Uterus (tissue), 4 donors: ENCODE data around the gene BRAF. TPM values are rescaled to one million over a fixed set of nuclear protein-coding genes. Genes with fewer than 3 reads are reported as not detected.

Experiments
- DNase-seq, 2 donors: peaks; one replicate each; pipeline ENCODE4 v3.0.0-alpha.2; 2019 to 2020
- H3K27ac ChIP-seq, 2 donors: fragments of 200-600 bp; sonication (generic); 1 replicate in 1 of 2; 2 replicates in 1 of 2; pipeline ENCODE4 v1.5.1; 2016 to 2018
- H3K27me3 ChIP-seq, 2 donors: fragments of 200-600 bp; sonication (generic); one replicate each; pipeline ENCODE4 v1.5.1; 2018 to 2019; ENCODE audit warnings: control low read depth in 1 of 2
- H3K36me3 ChIP-seq, 2 donors: fragments of 200-600 bp; sonication (generic); one replicate each; pipeline ENCODE4 v1.5.1; 2019; ENCODE audit warnings: control low read depth in 1 of 2
- H3K4me1 ChIP-seq, 2 donors: fragments of 200-600 bp; sonication (generic); one replicate each; pipeline ENCODE4 v1.5.1; 2018 to 2019; ENCODE audit warnings: control low read depth in 1 of 2
- H3K4me3 ChIP-seq, 2 donors: fragments of 200-600 bp; sonication (generic); 1 replicate in 1 of 2; 2 replicates in 1 of 2; pipeline ENCODE4 v1.5.1; 2018 to 2019; ENCODE audit warnings: mild to moderate bottlenecking in 1 of 2
- H3K9me3 ChIP-seq, 2 donors: fragments of 200-600 bp; sonication (generic); one replicate each; pipeline ENCODE4 v1.5.1; 2019; ENCODE audit warnings: control low read depth in 1 of 2
- CTCF ChIP-seq, 4 experiments: fragments of 200-600 bp in 2 of 4; fragments of 450-650 bp in 2 of 4; sonication (generic) in 2 of 4; IDR thresholded peaks; one replicate each; pipeline ENCODE4 v1.5.1; 2016 to 2019; ENCODE audit warnings: antibody characterized with exemption in 4 of 4, mild to moderate bottlenecking in 2 of 4, moderate library complexity in 1 of 4
- POLR2A ChIP-seq, 2 donors: fragments of 450-650 bp; IDR thresholded peaks; one replicate each; pipeline ENCODE4 v1.6.1; 2016; ENCODE audit warnings: antibody characterized with exemption in 2 of 2, mild to moderate bottlenecking in 1 of 2, moderate library complexity in 1 of 2
- intact Hi-C: fragments of 100-400 bp; cut with DNase I; formaldehyde crosslinking; loops from one replicate; pipeline ENCODE4 v1.15.1; 2023; ENCODE audit warnings: low total_unique reads
- total RNA-seq, 4 donors: library from RNA; depleted of rRNA in 3 of 4; stranded (reverse); fragments of >200 nt in 3 of 4; gene quantifications; one replicate each; pipeline versions ENCODE4 v1.1.0 to v1.2.4, GENCODE V29; 2014 to 2023
- donor health status: DM: yes; HTN: yes; CAD: no.

Gene BRAF
- total RNA-seq, 4 donors from 2014 or later = 42.6 to 76.8 (median 66.5) TPM

- H3K4me1 ChIP-seq = no peaks in the 10 kb centered on the region
- H3K9me3 ChIP-seq = no peaks in the 10 kb centered on the region
- peak; percentile 68 to 76 (median 72) for TF ChIP-seq CTCF (IDR thresholded peaks at IDR 0.05)
- no peak for TF ChIP-seq POLR2A (IDR thresholded peaks at IDR 0.05)
- intact Hi-C loops = no loop called here
- no peaks in the 10 kb centered on the region for H3K27me3 ChIP-seq
- H3K27ac ChIP-seq = no peak overlapping the region
- no peaks in the 10 kb centered on the region for H3K36me3 ChIP-seq
- no peak overlapping the region for H3K4me3 ChIP-seq
- peak; percentile 25 to 63 for DNase-seq
Observed at GRCh38 chr7:140810830-140811556, 113.7 kb downstream of the BRAF start.

GRCh38 chr7:140810385-140810784 is 114.3 kb downstream of the BRAF start:
- TF ChIP-seq POLR2A (IDR thresholded peaks at IDR 0.05) = no peak
- no peak overlapping the region for H3K4me3 ChIP-seq
- intact Hi-C loops = no loop called here
- H3K27ac ChIP-seq = no peak overlapping the region
- H3K27me3 ChIP-seq = no peaks in the 10 kb centered on the region
- no peaks in the 10 kb centered on the region for H3K9me3 ChIP-seq
- no peak for DNase-seq
- no peaks in the 10 kb centered on the region for H3K36me3 ChIP-seq
- H3K4me1 ChIP-seq = no peaks in the 10 kb centered on the region

- intact Hi-C loops = no loop called here
Observed at GRCh38 chr7:140778975-140779374, 145.8 kb downstream of the BRAF start.

GRCh38 chr7:140778568-140778967 is 146.2 kb downstream of the BRAF start:
- TF ChIP-seq POLR2A (IDR thresholded peaks at IDR 0.05) = no peak
- TF ChIP-seq CTCF (IDR thresholded peaks at IDR 0.05) = no peak
- H3K27ac ChIP-seq = no peak overlapping the region
- H3K4me3 ChIP-seq = no peak overlapping the region
- no peaks in the 10 kb centered on the region for H3K36me3 ChIP-seq
- DNase-seq = no peak
- no peaks in the 10 kb centered on the region for H3K9me3 ChIP-seq
- intact Hi-C loops = no loop called here
- H3K27me3 ChIP-seq = no peaks in the 10 kb centered on the region
- H3K4me1 ChIP-seq = no peaks in the 10 kb centered on the region

More at GRCh38 chr7:140778975-140779374, 145.8 kb downstream of the BRAF start:
- Histone ChIP-seq H3K27ac (no peak overlapping the region), H3K27me3 (no peaks in the 10 kb centered on the region), H3K36me3 (no peaks in the 10 kb centered on the region), H3K4me1 (no peaks in the 10 kb centered on the region), H3K9me3 (no peaks in the 10 kb centered on the region), H3K4me3 (no peak overlapping the region)
- no peak for TF ChIP-seq CTCF (IDR thresholded peaks at IDR 0.05)
- TF ChIP-seq POLR2A (IDR thresholded peaks at IDR 0.05) = no peak
- no peak for DNase-seq

- no peak for TF ChIP-seq POLR2A (IDR thresholded peaks at IDR 0.05)
- no peak for TF ChIP-seq CTCF (IDR thresholded peaks at IDR 0.05)
- no peaks in the 10 kb centered on the region for H3K36me3 ChIP-seq
Observed at GRCh38 chr7:140774371-140774770, 150.4 kb downstream of the BRAF start.

More at GRCh38 chr7:140774371-140774770, 150.4 kb downstream of the BRAF start:
- Histone ChIP-seq H3K27me3 (no peaks in the 10 kb centered on the region), H3K27ac (no peak overlapping the region), H3K9me3 (no peaks in the 10 kb centered on the region), H3K4me3 (no peak overlapping the region), H3K4me1 (no peaks in the 10 kb centered on the region)
- intact Hi-C loops = no loop called here
- DNase-seq = no peak
